K562 (cell line): ENCODE data around the gene ANKS4B. TPM values are rescaled to one million over a fixed set of nuclear protein-coding genes. Genes with fewer than 3 reads are reported as not detected.

ENCODE experiments used
- BDP1 ChIP-seq: IDR thresholded peaks from 3 replicates; pipeline ENCODE4 v1.6.1; 2011; ENCODE audit not compliant: insufficient read length, insufficient read depth
- BHLHE40 ChIP-seq: IDR thresholded peaks from 2 replicates; pipeline ENCODE4 v1.6.1; 2011; ENCODE audit warnings: low read length, improper control_type of control experiment
- DMBX1 ChIP-seq: fragments of 250-450 bp; sonication (Bioruptor Pico); IDR thresholded peaks from 2 replicates; pipeline ENCODE4 v1.8.0; 2022; ENCODE audit warnings: inconsistent platforms, mild to moderate bottlenecking, moderate library complexity, borderline replicate concordance
- EGR1 ChIP-seq: fragments of 450-650 bp; conservative IDR thresholded peaks from 2 replicates; pipeline ENCODE4 v1.6.1; 2017; ENCODE audit warnings: mild to moderate bottlenecking
- EWSR1 ChIP-seq: fragments of 450-650 bp; IDR thresholded peaks from 2 replicates; pipeline ENCODE4 v1.6.1; 2018; ENCODE audit warnings: borderline replicate concordance, mild to moderate bottlenecking, low read depth, moderate library complexity; ENCODE audit not compliant: partially characterized antibody
- FUS ChIP-seq: fragments of 200-400 bp; formaldehyde crosslinking; optimal IDR thresholded peaks from 2 replicates; pipeline ENCODE3; 2017; ENCODE audit warnings: low read depth, low read length
- HLTF ChIP-seq: fragments of 450-650 bp; IDR thresholded peaks from 2 replicates; pipeline ENCODE4 v1.6.1; 2016
- KDM2B ChIP-seq: fragments of 250-450 bp; sonication (Bioruptor Pico); IDR thresholded peaks from 2 replicates; pipeline ENCODE4 v1.8.0; 2021; ENCODE audit warnings: mild to moderate bottlenecking, moderate library complexity
- NR2C2 ChIP-seq, 2 experiments: fragments of 200-800 bp in 1 of 2; sonication (Bioruptor generic) in 1 of 2; sonication (generic) in 1 of 2; formaldehyde crosslinking in 1 of 2; IDR thresholded peaks; 2 replicates each; pipeline versions ENCODE4 v1.6.1 to v1.8.0; 2016 to 2022; ENCODE audit warnings: mild to moderate bottlenecking in 1 of 2, missing compliant biosample characterization in 1 of 2, missing genetic modification characterization in 1 of 2, missing genetic modification reagents in 1 of 2
- PURB ChIP-seq: sonication (generic); formaldehyde crosslinking; IDR thresholded peaks from 2 replicates; pipeline ENCODE4 v1.9.0; 2021; ENCODE audit warnings: low read depth, mild to moderate bottlenecking, missing genetic modification reagents
- RBM39 ChIP-seq: fragments of 200-400 bp; formaldehyde crosslinking; optimal IDR thresholded peaks from 2 replicates; pipeline ENCODE3; 2018; ENCODE audit warnings: low read depth, low read length
- RERE ChIP-seq: sonication (generic); formaldehyde crosslinking; IDR thresholded peaks from 2 replicates; pipeline ENCODE4 v1.8.0; 2023; ENCODE audit warnings: missing genetic modification reagents, mild to moderate bottlenecking, borderline replicate concordance
- TFAP4 ChIP-seq: sonication (generic); formaldehyde crosslinking; IDR thresholded peaks from 2 replicates; pipeline ENCODE4 v1.8.0; 2022; ENCODE audit warnings: missing genetic modification reagents, mild to moderate bottlenecking, moderate library complexity, borderline replicate concordance
- ZMIZ1 ChIP-seq, 2 experiments: fragments of 150-350 bp in 1 of 2; IDR thresholded peaks; 2 replicates each; pipeline ENCODE4 v1.6.1; 2012 to 2016; ENCODE audit warnings: low read depth in 2 of 2, low read length in 2 of 2, mild to moderate bottlenecking in 1 of 2, moderate library complexity in 1 of 2
- ZNF12 ChIP-seq: sonication (generic); formaldehyde crosslinking; IDR thresholded peaks from 2 replicates; pipeline ENCODE4 v1.4.0; 2020; ENCODE audit warnings: mild to moderate bottlenecking, missing genetic modification reagents
- ZNF217 ChIP-seq: sonication (generic); formaldehyde crosslinking; IDR thresholded peaks from 2 replicates; pipeline ENCODE4 v1.8.0; 2022; ENCODE audit warnings: mild to moderate bottlenecking, missing genetic modification reagents
- ZNF23 ChIP-seq: fragments of 250-450 bp; sonication (Bioruptor Pico); IDR thresholded peaks from 2 replicates; pipeline ENCODE4 v1.4.0; 2020; ENCODE audit warnings: mild to moderate bottlenecking
- ZNF507 ChIP-seq: conservative IDR thresholded peaks from 2 replicates; pipeline ENCODE4 v1.6.1; 2017; ENCODE audit warnings: missing genetic modification characterization, missing compliant biosample characterization
- polyA plus RNA-seq, 8 experiments: library from polyadenylated mRNA; depleted of rRNA in 4 of 8; stranded (reverse) in 5 of 8; unstranded in 3 of 8; fragments of >200 nt; fragmentation: Nextera tagmentation in 2 of 8; fragmentation: Illumina TruSeq in 1 of 8; extraction: Ambion mirVana in 2 of 8; extraction: Trizol in 1 of 8; gene quantifications; 2 replicates each; pipeline versions ENCODE4 v1.2.1 to v1.2.3, GENCODE V29; 2011 to 2014; ENCODE audit warnings: inconsistent platforms in 1 of 8, missing spikeins in 1 of 8
- total RNA-seq, 7 experiments: library from RNA; depleted of rRNA in 6 of 7; stranded (reverse); fragments of >200 nt in 6 of 7; fragmentation: Illumina TruSeq in 2 of 7; extraction: Trizol in 2 of 7; gene quantifications; 2 replicates each; pipeline versions ENCODE4 v1.2.1 to v1.2.3, GENCODE V29; 2011 to 2021; ENCODE audit warnings: low replicate concordance in 1 of 7

Gene ANKS4B
- total and polyA plus RNA-seq, 9 of the 15 experiments (the other 6 are each of a cell fraction or from before 2014, with no cell fraction given), result not detected

GRCh38 chr16:21300309-21301167, 67.0 kb downstream of the ANKS4B start (continued):
- TF ChIP-seq ZMIZ1 (IDR thresholded peaks at IDR 0.05; ENCODE audit: low read depth in 2 of 2, low read length in 2 of 2), result no peak
- TF ChIP-seq BHLHE40, result peak; percentile 98
- TF ChIP-seq ZNF217, result no peak
- TF ChIP-seq EWSR1, result no peak
- TF ChIP-seq NR2C2 (CRISPR knock-in tag; IDR thresholded peaks at IDR 0.05), result no peak
- TF ChIP-seq NR2C2 (tag; IDR thresholded peaks at IDR 0.05), result no peak
- TF ChIP-seq HLTF, result peak; percentile 84
- no peak for TF ChIP-seq RERE (CRISPR knock-in tag)
- peak; percentile 68 for TF ChIP-seq TFAP4 (CRISPR knock-in tag)
- no peak for TF ChIP-seq ZNF23 (CRISPR knock-in tag)
- peak; percentile 49; the same call in 1 of the 2 replicates for TF ChIP-seq KDM2B (CRISPR knock-in tag)
- no peak for TF ChIP-seq RBM39
- TF ChIP-seq DMBX1 (CRISPR knock-in tag), result no peak
- TF ChIP-seq ZNF507 (tag), result no peak
- TF ChIP-seq EGR1, result no peak
- no peak for TF ChIP-seq PURB (CRISPR knock-in tag)
- no peak for TF ChIP-seq ZNF12 (CRISPR knock-in tag)
- no peak for TF ChIP-seq FUS
- TF ChIP-seq BDP1, result no peak
